AG09309 (cell line): Measurements from ENCODE around the gene CABLES2.

Source experiments
- DNase-seq: peaks from one replicate; pipeline ENCODE4 v3.0.0-alpha.2; 2010; ENCODE audit warnings: low read depth
- H3K4me3 ChIP-seq: 2 replicates; pipeline ENCODE4 v1.5.1; 2011; ENCODE audit warnings: mild to moderate bottlenecking, low read depth, low read length, moderate library complexity; ENCODE audit not compliant: control insufficient read depth
- TF ChIP-seq, protein P1 (sequence below): IDR thresholded peaks from 2 replicates; pipeline ENCODE4 v1.5.1; 2011; ENCODE audit warnings: mild to moderate bottlenecking, low read depth, low read length, inconsistent platforms; ENCODE audit not compliant: insufficient read depth, control insufficient read depth; ENCODE audit errors: missing control alignments

The CABLES2 gene

DNA sequence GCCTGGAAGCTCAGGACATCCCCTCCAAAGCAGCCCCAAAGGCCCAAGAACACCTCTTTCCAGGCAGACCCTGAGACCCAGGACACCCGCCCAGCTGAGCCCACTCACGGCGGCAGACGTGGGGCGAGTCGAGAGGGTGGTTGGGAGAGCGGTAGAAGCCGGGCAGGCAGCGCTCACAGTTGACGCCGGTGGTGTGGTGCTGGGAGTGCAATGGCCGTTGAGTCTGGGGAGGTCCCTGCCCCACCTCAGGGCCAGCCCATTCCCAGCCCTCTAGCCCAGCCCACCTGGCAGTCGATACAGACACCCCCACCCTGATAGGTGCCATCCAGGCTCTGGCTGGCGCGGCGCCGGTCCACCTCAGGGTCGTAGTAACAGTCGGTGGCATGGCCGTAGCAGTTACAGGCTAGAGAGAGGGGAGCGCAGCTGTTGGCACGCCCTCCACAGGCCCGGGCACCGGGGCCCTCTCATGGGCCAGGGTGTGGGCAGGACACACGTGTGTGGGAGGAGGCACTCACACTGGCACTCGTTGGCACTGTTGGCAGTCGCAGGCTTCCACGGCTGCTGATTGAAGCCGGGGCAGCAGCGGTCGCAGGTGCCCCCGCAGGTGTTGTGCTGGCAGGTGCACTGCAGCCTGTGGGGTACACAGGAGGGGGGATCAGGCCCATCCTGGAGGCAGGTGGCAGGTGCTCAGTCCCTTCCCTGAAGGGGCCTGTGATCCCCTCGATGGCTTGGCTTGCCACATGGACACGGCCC, 60.5 kb downstream of the CABLES2 start:
- TF ChIP-seq, protein P1, sequence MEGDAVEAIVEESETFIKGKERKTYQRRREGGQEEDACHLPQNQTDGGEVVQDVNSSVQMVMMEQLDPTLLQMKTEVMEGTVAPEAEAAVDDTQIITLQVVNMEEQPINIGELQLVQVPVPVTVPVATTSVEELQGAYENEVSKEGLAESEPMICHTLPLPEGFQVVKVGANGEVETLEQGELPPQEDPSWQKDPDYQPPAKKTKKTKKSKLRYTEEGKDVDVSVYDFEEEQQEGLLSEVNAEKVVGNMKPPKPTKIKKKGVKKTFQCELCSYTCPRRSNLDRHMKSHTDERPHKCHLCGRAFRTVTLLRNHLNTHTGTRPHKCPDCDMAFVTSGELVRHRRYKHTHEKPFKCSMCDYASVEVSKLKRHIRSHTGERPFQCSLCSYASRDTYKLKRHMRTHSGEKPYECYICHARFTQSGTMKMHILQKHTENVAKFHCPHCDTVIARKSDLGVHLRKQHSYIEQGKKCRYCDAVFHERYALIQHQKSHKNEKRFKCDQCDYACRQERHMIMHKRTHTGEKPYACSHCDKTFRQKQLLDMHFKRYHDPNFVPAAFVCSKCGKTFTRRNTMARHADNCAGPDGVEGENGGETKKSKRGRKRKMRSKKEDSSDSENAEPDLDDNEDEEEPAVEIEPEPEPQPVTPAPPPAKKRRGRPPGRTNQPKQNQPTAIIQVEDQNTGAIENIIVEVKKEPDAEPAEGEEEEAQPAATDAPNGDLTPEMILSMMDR: no peak
- DNase-seq: no peak
- H3K4me3 ChIP-seq: no peak overlapping the region

DNA sequence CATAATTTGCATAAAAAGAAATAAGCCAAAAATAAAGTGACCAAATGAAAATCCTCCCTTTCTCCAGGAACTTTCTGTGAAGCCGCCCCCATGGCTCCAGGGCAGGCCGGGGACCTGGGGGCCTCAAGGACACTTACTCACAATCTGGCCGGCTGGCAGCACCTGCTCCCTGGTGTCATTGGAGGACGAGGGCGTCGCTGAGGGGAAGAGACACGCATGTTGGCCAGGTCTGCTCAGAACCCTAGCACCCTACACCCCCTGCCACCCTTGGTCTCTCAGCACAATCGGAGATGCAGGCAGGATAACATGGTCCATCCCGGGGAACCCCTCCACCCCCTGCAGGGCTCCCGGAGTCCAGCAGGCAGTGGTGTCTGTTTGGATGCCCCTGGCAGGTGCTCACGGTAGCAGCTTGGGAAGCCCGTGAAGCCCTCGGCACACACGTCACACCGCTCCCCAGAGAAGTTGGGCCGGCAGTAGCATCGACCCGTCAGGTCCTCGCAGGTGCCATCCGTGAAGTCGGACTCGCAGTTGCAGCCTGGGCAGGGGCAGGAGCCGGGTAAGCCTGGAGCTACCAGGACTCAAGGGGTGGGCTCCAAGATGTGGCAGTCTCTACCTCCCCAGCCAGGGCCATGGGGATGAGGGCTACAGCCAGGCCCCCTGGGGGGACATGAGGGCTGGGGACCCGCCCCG, 61.3 kb downstream of the CABLES2 start:
- TF ChIP-seq, protein P1: no peak
- no peak for DNase-seq
- no peak overlapping the region for H3K4me3 ChIP-seq

DNA sequence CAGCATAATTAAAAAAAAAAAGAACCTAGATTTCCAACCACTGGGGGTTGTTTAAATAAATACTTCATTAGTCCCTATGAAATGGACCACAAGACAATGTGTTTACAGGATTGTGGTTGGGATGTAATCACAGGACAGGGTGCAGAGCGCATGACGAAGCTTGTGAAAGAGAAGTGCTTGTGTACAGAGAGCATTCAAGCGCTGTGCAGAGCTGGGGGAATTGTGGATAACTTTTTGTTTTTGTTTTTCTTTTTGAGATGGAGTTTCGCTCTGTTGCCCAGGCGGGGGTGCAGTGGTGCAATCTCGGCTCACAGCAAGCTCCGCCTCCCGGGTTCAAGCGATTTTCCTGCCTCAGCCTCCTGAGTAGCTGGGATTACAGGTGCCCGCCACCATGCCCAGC, 62.3 kb downstream of the CABLES2 start:
- no peak for DNase-seq
- TF ChIP-seq, protein P1: no peak

DNA sequence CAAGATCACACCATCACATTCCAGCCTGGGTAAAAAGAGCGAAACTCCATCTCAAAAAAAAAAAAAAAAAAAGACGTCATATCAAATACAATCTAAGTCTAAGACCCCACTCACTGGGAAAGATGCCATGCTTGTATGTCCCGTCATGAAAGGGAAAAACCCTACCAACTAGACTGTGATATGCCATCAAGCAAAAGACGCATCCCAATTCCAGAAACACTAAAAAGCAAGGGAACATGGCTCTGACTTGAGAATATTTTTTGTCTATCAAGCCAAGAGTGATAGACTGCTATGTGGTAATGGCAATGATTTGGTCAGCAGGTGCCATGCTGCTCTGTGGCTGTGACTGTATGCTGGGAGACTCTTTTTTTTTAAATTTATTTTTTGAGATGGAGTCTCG, 63.0 kb downstream of the CABLES2 start:
- no peak overlapping the region for H3K4me3 ChIP-seq
- TF ChIP-seq, protein P1: no peak
- DNase-seq: no peak

More for the DNA sequence above, 62.3 kb downstream of the CABLES2 start:
- H3K4me3 ChIP-seq: no peak overlapping the region

DNA sequence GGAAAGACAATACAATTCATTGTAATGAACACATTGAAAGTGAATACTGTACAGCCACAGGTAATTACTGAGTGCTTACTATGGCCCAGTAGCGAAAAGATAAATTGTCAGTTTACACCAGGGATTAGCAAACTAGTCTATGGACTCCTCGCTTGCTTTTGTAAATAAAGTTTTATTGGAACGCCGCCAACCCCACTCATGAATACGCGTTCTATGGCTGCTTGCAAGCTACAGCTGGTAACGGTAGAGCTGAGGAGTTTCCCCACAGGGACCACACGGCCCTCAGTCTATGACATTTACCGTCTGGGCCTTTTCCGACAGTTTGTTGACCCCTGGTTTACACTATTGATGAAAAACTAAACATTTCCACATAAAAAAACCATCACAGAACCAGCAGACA, 64.2 kb downstream of the CABLES2 start:
- no peak overlapping the region for H3K4me3 ChIP-seq
- TF ChIP-seq, protein P1: no peak
- no peak for DNase-seq

DNA sequence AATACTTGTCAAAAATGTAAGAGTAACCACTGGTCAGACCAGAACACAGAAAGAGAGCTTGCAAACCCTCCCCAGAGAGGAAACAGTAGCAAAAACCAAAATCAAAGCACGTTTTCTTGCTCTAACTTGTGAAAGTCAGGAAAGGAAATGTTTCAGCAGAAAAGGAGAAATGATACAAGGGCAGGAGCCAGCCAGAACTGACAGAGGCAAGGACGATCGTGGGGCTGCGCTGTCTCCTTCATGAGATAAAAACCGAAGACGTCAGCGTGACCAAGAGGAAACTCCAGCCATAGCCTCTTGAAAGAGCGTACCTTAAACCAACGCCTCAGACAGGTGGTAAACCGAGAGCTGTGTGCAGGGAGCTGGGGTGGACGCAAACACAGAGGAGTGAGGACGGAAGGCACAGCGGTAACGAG, 67.4 kb downstream of the CABLES2 start:
- DNase-seq: no peak
- TF ChIP-seq, protein P1: no peak
- H3K4me3 ChIP-seq: no peak overlapping the region
